ENCODE data around the gene NEDD4L. TPM values are rescaled to one million over a fixed set of nuclear protein-coding genes. Genes with fewer than 3 reads are reported as not detected.
A peak's percentile ranks its signal among the peaks of the same experiment; 100 is the strongest.

NEDD4L gene
- total RNA-seq, 1 donor from 2014 or later: 135 TPM

DNA sequence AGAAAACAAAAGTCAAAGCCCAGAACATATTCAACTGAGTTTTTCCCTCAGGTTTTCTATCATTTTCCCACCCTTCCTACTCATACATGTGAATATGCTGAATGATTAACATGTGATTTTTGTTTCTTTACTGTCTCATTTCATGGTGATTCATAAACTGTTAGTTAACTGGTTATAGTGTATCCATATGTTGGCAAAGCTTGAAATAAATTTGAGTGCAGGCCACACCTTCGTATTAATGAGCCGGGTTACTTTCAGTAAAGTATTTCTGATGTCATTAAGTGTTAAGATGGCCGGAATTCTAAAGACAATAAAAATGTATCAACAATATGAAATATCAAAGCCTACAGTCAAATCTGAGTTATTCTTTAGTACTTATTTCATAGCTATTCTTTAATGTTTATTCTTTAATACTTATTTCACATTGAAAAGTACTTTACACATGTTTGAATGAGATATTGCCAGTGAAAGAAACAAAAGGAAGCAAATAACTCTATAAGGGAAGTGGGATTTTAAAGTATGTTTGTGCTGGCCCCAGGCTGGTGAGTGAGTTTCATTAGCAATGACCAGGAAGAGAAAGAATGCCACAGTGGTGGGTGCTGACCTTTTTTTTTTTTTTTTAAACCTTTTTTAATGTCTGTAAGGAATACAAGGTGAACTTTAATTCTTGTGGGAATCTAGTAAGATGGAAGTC, 178.6 kb downstream of the NEDD4L start:
- no peaks in the 10 kb centered on the region for H3K36me3 Mint-ChIP-seq
- H3K4me3 Mint-ChIP-seq: peak overlapping the region; percentile 76
- H3K27me3 Mint-ChIP-seq (ENCODE audit: low read depth): no peaks in the 10 kb centered on the region
- TF ChIP-seq, protein P1, sequence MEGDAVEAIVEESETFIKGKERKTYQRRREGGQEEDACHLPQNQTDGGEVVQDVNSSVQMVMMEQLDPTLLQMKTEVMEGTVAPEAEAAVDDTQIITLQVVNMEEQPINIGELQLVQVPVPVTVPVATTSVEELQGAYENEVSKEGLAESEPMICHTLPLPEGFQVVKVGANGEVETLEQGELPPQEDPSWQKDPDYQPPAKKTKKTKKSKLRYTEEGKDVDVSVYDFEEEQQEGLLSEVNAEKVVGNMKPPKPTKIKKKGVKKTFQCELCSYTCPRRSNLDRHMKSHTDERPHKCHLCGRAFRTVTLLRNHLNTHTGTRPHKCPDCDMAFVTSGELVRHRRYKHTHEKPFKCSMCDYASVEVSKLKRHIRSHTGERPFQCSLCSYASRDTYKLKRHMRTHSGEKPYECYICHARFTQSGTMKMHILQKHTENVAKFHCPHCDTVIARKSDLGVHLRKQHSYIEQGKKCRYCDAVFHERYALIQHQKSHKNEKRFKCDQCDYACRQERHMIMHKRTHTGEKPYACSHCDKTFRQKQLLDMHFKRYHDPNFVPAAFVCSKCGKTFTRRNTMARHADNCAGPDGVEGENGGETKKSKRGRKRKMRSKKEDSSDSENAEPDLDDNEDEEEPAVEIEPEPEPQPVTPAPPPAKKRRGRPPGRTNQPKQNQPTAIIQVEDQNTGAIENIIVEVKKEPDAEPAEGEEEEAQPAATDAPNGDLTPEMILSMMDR (IDR thresholded peaks at IDR 0.05; ENCODE audit: unreplicated experiment): no peak
- no peak for DNase-seq (ENCODE audit: low spot score in 2 of 2, unreplicated experiment in 2 of 2)
- H3K4me1 Mint-ChIP-seq: peaks cover 57% of the 10 kb centered on the region
- H3K9me3 Mint-ChIP-seq: no peaks in the 10 kb centered on the region
- peak overlapping the region; percentile 97 for H3K27ac Mint-ChIP-seq

DNA sequence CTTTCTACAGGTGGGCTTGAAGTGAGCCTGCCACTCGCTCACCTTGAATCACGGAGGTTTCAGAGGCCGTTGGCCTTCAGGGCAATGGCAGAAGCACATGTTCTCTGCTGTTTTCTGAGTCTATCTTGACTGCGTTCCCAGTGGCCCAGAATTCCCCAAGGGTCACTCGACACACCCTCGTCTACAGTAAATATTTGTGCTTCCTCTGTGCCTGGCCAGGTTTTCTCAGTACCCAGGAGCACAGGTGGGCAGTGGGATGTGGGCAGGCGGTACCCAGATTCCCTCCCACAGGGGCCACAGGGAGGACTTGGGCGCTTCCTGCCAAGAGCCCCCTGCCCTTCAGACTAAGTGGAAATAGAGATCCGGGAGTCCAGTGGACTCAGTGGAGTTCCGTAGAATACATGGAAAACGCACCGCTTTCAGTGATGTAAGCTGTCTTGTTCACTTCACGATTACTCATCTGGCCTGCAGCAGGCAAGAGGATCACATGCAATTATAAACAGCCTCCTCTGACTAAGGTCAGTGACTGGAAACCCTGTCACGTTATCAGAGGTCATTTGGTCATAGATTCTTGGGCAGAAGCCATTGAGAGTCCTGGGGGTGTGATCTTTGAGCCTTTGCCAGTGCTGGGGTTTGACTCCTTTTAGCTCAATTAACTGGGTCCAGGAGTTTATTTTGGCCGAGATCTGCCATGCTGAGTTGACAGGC, 179.8 kb downstream of the NEDD4L start:
- H3K27me3 Mint-ChIP-seq (ENCODE audit: low read depth): no peaks in the 10 kb centered on the region
- H3K4me3 Mint-ChIP-seq: peak overlapping the region; percentile 76
- TF ChIP-seq, protein P1 (IDR thresholded peaks at IDR 0.05; ENCODE audit: unreplicated experiment): no peak
- no peak for DNase-seq (ENCODE audit: low spot score in 2 of 2, unreplicated experiment in 2 of 2)
- H3K36me3 Mint-ChIP-seq: no peaks in the 10 kb centered on the region
- H3K4me1 Mint-ChIP-seq: peaks cover 61% of the 10 kb centered on the region
- H3K27ac Mint-ChIP-seq: peak overlapping the region; percentile 97
- H3K9me3 Mint-ChIP-seq: no peaks in the 10 kb centered on the region

DNA sequence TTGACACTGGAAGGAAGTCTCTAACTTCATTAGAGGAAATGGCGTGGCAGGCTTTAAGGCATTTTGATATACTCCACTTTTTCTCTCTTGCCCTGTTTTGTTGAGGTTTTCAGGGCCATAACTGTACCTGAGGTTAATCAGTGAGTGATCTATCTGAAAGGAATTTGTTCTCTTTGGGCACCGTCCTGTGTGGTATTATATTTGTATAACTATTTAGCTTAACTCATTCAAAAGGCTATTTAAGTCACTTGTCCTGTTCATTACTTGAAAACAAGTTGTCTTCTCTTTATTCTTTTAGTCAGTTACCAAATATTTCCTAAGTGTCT, 180.4 kb downstream of the NEDD4L start:
- H3K4me1 Mint-ChIP-seq: peaks cover 62% of the 10 kb centered on the region
- no peaks in the 10 kb centered on the region for H3K27me3 Mint-ChIP-seq (ENCODE audit: low read depth)
- TF ChIP-seq, protein P1 (IDR thresholded peaks at IDR 0.05; ENCODE audit: unreplicated experiment): no peak
- no peak for DNase-seq (ENCODE audit: low spot score in 2 of 2, unreplicated experiment in 2 of 2)
- no peaks in the 10 kb centered on the region for H3K36me3 Mint-ChIP-seq
- peak overlapping the region; percentile 76 for H3K4me3 Mint-ChIP-seq
- H3K9me3 Mint-ChIP-seq: no peaks in the 10 kb centered on the region
- peak overlapping the region; percentile 97 for H3K27ac Mint-ChIP-seq

DNA sequence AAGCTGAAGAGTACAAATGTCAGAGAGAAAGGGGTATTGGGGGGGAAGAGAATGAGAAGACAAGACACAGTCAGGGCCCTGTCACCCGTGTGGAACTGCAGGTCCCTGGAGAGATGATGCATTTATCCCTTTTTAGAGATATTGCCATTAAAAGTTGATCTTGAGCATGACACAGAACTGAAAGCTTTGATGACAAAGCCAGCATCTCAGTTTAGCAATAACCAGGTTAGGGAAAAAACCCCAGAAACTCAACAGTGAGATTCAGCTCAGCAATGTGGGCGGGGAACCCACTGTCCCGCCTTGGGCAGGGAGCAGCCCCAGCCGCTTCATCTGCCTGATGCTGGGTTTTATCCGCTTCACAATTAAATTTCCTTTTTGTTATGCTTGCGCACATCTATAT, 181.1 kb downstream of the NEDD4L start:
- no peaks in the 10 kb centered on the region for H3K9me3 Mint-ChIP-seq
- H3K4me3 Mint-ChIP-seq: no peak overlapping the region
- peaks cover 65% of the 10 kb centered on the region for H3K4me1 Mint-ChIP-seq
- DNase-seq (ENCODE audit: low spot score in 2 of 2, unreplicated experiment in 2 of 2): no peak
- H3K36me3 Mint-ChIP-seq: no peaks in the 10 kb centered on the region
- no peak overlapping the region for H3K27ac Mint-ChIP-seq
- TF ChIP-seq, protein P1 (IDR thresholded peaks at IDR 0.05; ENCODE audit: unreplicated experiment): no peak
- H3K27me3 Mint-ChIP-seq (ENCODE audit: low read depth): no peaks in the 10 kb centered on the region

DNA sequence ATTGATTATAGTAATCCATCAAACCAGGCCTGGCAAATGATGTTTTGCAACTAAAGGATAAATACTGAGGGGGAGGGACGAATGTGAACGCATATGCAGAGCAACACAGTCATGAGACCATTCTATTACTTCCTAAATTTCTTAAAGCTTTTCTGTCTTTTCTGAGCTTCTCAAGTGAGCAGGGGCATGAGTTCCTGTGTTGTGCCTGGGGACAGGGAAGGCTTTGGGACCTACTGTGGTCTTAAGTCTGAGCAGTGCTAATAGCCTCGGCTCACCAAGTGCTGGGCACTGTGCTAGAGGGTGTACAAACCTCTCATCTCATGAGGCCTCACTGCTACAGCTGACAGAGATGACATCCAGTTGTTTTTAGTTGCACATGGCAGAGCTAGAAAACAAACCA, 182.4 kb downstream of the NEDD4L start:
- Mint-ChIP-seq H3K9me3 (no peaks in the 10 kb centered on the region), H3K4me3 (no peak overlapping the region), H3K27ac (peak overlapping the region; percentile 3), H3K27me3 (ENCODE audit: low read depth) (no peaks in the 10 kb centered on the region), H3K36me3 (peaks cover 2% of the 10 kb centered on the region), H3K4me1 (peaks cover 67% of the 10 kb centered on the region)
- TF ChIP-seq, protein P1 (IDR thresholded peaks at IDR 0.05; ENCODE audit: unreplicated experiment): no peak
- no peak for DNase-seq (ENCODE audit: low spot score in 2 of 2, unreplicated experiment in 2 of 2)
